Measurements from ENCODE around the gene TRPM3. TPM values are rescaled to one million over a fixed set of nuclear protein-coding genes. Genes with fewer than 3 reads are reported as not detected.

TRPM3 gene
- total and polyA plus RNA-seq, 7 experiments from 2014 or later = not detected

GRCh38 chr9:70571258-70571657 is 550.2 kb downstream of the TRPM3 start:
- ATAC-seq (no peak), DNase-seq (no peak)
- H3K27me3 ChIP-seq (ENCODE audit: control insufficient read depth in 2 of 2, insufficient read depth in 2 of 2, low read length in 2 of 2) = no peaks in the 10 kb centered on the region
- H3K27ac ChIP-seq (ENCODE audit: low read depth, low read length) = no peak overlapping the region
- intact Hi-C loops (cut with micrococcal nuclease) = no loop called here
- ChIA-PET CTCF (no interaction called here), POLR2A (no interaction called here)
- Mint-ChIP-seq H3K27me3 (peaks cover 0 to 5% (median 0%) of the 10 kb centered on the region in 5 donors), H3K4me3 (no peak overlapping the region), H3K9me3 (peaks cover 0 to 3% (median 0%) of the 10 kb centered on the region in 11 donors), H3K4me1 (peaks cover 2 to 12% (median 5%) of the 10 kb centered on the region in 7 donors), H3K36me3 (peaks cover 0 to 8% (median 0%) of the 10 kb centered on the region in 5 donors), H3K27ac (no peak overlapping the region)
- no peak overlapping the region for H3K4me3 ChIP-seq (ENCODE audit: low read length)
- no peaks in the 10 kb centered on the region for H3K9me3 ChIP-seq (ENCODE audit: control insufficient read depth in 2 of 3, low read length in 3 of 3)
- H3K4me1 ChIP-seq (ENCODE audit: control insufficient read depth in 2 of 2, insufficient read depth in 2 of 2, low read length in 2 of 2) = peaks cover 0 to under 1% of the 10 kb centered on the region in 2 donors
- no peaks in the 10 kb centered on the region for H3K36me3 ChIP-seq (ENCODE audit: control insufficient read depth in 2 of 3, insufficient read depth in 3 of 3, low read length in 3 of 3)

GRCh38 chr9:70569791-70570190 is 551.6 kb downstream of the TRPM3 start:
- no peak overlapping the region for H3K27ac ChIP-seq (ENCODE audit: low read depth, low read length)
- Mint-ChIP-seq H3K27me3 (peaks cover 0 to 5% (median 0%) of the 10 kb centered on the region in 5 donors), H3K36me3 (peaks cover 0 to 8% (median 0%) of the 10 kb centered on the region in 5 donors), H3K4me1 (peaks cover 11 to 24% (median 18%) of the 10 kb centered on the region in 7 donors), H3K9me3 (peaks cover 0 to 3% (median 0%) of the 10 kb centered on the region in 11 donors), H3K27ac (no peak overlapping the region), H3K4me3 (no peak overlapping the region)
- no peaks in the 10 kb centered on the region for H3K9me3 ChIP-seq (ENCODE audit: control insufficient read depth in 2 of 3, low read length in 3 of 3)
- H3K4me1 ChIP-seq (ENCODE audit: control insufficient read depth in 2 of 2, insufficient read depth in 2 of 2, low read length in 2 of 2) = peaks cover 0 to 12% of the 10 kb centered on the region in 2 donors
- H3K4me3 ChIP-seq (ENCODE audit: low read length) = no peak overlapping the region
- no peaks in the 10 kb centered on the region for H3K36me3 ChIP-seq (ENCODE audit: control insufficient read depth in 2 of 3, insufficient read depth in 3 of 3, low read length in 3 of 3)
- intact Hi-C loops (cut with micrococcal nuclease) = loop anchor here (10.0 kb wide), 3 partner anchors 1195 to 1795 kb away; partner anchors contain the start of genes CEMIP2 (in 1 of the 2) and ZFAND5 (in 1 of the 2)
- POLR2A ChIA-PET = no interaction called here
- H3K27me3 ChIP-seq (ENCODE audit: control insufficient read depth in 2 of 2, insufficient read depth in 2 of 2, low read length in 2 of 2) = no peaks in the 10 kb centered on the region
- ATAC-seq (no peak), DNase-seq (no peak)
- CTCF ChIA-PET = no interaction called here

- Histone ChIP-seq H3K4me1 (ENCODE audit: control insufficient read depth in 2 of 2, insufficient read depth in 2 of 2, low read length in 2 of 2) (peaks cover 6 to 17% of the 10 kb centered on the region in 2 donors), H3K36me3 (ENCODE audit: control insufficient read depth in 2 of 3, insufficient read depth in 3 of 3, low read length in 3 of 3) (no peaks in the 10 kb centered on the region), H3K27ac (ENCODE audit: low read depth, low read length) (no peak overlapping the region), H3K27me3 (ENCODE audit: control insufficient read depth in 2 of 2, insufficient read depth in 2 of 2, low read length in 2 of 2) (no peaks in the 10 kb centered on the region), H3K4me3 (ENCODE audit: low read length) (no peak overlapping the region), H3K9me3 (ENCODE audit: control insufficient read depth in 2 of 3, low read length in 3 of 3) (no peaks in the 10 kb centered on the region)
- DNase-seq (no peak), ATAC-seq (peak; percentile 57)
- CTCF ChIA-PET = no interaction called here
- H3K27me3 Mint-ChIP-seq = peaks cover 0 to 3% (median 0%) of the 10 kb centered on the region in 5 donors
- intact Hi-C loops (cut with micrococcal nuclease) = loop anchor here (10.0 kb wide), 3 partner anchors 1196 to 1796 kb away; partner anchors contain the start of genes CEMIP2 (in 1 of the 2) and ZFAND5 (in 1 of the 2)
- H3K36me3 Mint-ChIP-seq = peaks cover 0 to 7% (median 0%) of the 10 kb centered on the region in 5 donors
- H3K4me3 Mint-ChIP-seq = no peak overlapping the region
- peaks cover 16 to 30% (median 22%) of the 10 kb centered on the region in 7 donors for H3K4me1 Mint-ChIP-seq
- POLR2A ChIA-PET = no interaction called here
- peaks cover 0 to 2% (median 0%) of the 10 kb centered on the region in 11 donors for H3K9me3 Mint-ChIP-seq
- H3K27ac Mint-ChIP-seq = no peak overlapping the region
Measured at GRCh38 chr9:70569070-70569772, 552.2 kb downstream of the TRPM3 start.

GRCh38 chr9:70567511-70567910 is 553.9 kb downstream of the TRPM3 start:
- H3K27me3 Mint-ChIP-seq = peaks cover 0 to 3% (median 0%) of the 10 kb centered on the region in 5 donors
- ATAC-seq = no peak
- DNase-seq = no peak
- peaks cover 30 to 47% (median 39%) of the 10 kb centered on the region in 7 donors for H3K4me1 Mint-ChIP-seq
- intact Hi-C loops (cut with micrococcal nuclease) = loop anchor here (10.0 kb wide), 3 partner anchors 1197 to 1797 kb away; partner anchors contain the start of genes CEMIP2 (in 1 of the 2) and ZFAND5 (in 1 of the 2)
- Histone ChIP-seq H3K27me3 (ENCODE audit: control insufficient read depth in 2 of 2, insufficient read depth in 2 of 2, low read length in 2 of 2) (no peaks in the 10 kb centered on the region), H3K4me1 (ENCODE audit: control insufficient read depth in 2 of 2, insufficient read depth in 2 of 2, low read length in 2 of 2) (peaks cover 17 to 30% of the 10 kb centered on the region in 2 donors), H3K9me3 (ENCODE audit: control insufficient read depth in 2 of 3, low read length in 3 of 3) (no peaks in the 10 kb centered on the region), H3K36me3 (ENCODE audit: control insufficient read depth in 2 of 3, insufficient read depth in 3 of 3, low read length in 3 of 3) (no peaks in the 10 kb centered on the region), H3K4me3 (ENCODE audit: low read length) (no peak overlapping the region), H3K27ac (ENCODE audit: low read depth, low read length) (no peak overlapping the region)
- H3K9me3 Mint-ChIP-seq = peaks cover 0 to 3% (median 0%) of the 10 kb centered on the region in 11 donors
- ChIA-PET CTCF (interaction anchor here (3.2 kb wide), 1 partner anchor 35 kb away, joined by 23 read pairs; no protein-coding TSS in a partner anchor), POLR2A (interaction anchor here (2.1 kb wide), 1 partner anchor 153 kb away, joined by 7 read pairs; the partner anchor contains the start of gene KLF9)
- peak overlapping the region in 2 of 9 donors; percentile 30 to 49 for H3K27ac Mint-ChIP-seq
- no peak overlapping the region for H3K4me3 Mint-ChIP-seq
- H3K36me3 Mint-ChIP-seq = peaks cover 0 to 5% (median 0%) of the 10 kb centered on the region in 5 donors

GRCh38 chr9:70566751-70567150 is 554.7 kb downstream of the TRPM3 start:
- intact Hi-C loops (cut with micrococcal nuclease) = loop anchor here (10.0 kb wide), 3 partner anchors 1198 to 1798 kb away; partner anchors contain the start of genes CEMIP2 (in 1 of the 2) and ZFAND5 (in 1 of the 2)
- Histone ChIP-seq H3K9me3 (ENCODE audit: control insufficient read depth in 2 of 3, low read length in 3 of 3) (no peaks in the 10 kb centered on the region), H3K4me3 (ENCODE audit: low read length) (no peak overlapping the region), H3K27me3 (ENCODE audit: control insufficient read depth in 2 of 2, insufficient read depth in 2 of 2, low read length in 2 of 2) (no peaks in the 10 kb centered on the region), H3K27ac (ENCODE audit: low read depth, low read length) (no peak overlapping the region), H3K4me1 (ENCODE audit: control insufficient read depth in 2 of 2, insufficient read depth in 2 of 2, low read length in 2 of 2) (peaks cover 17 to 34% of the 10 kb centered on the region in 2 donors), H3K36me3 (ENCODE audit: control insufficient read depth in 2 of 3, insufficient read depth in 3 of 3, low read length in 3 of 3) (no peaks in the 10 kb centered on the region)
- DNase-seq (no peak), ATAC-seq (no peak)
- peak overlapping the region in 7 of 9 donors; percentile 30 to 75 (median 47) for H3K27ac Mint-ChIP-seq
- CTCF ChIA-PET = interaction anchor here (0.8 to 3.2 kb wide), 2 partner anchors 28 to 36 kb away, joined by 3 to 23 read pairs; no protein-coding TSS in a partner anchor
- H3K9me3 Mint-ChIP-seq = peaks cover 0 to 4% (median 0%) of the 10 kb centered on the region in 11 donors
- H3K27me3 Mint-ChIP-seq = no peaks in the 10 kb centered on the region
- POLR2A ChIA-PET = interaction anchor here (1.1 to 2.1 kb wide), 2 partner anchors 147 to 152 kb away, joined by 3 to 7 read pairs; partner anchors contain the start of gene KLF9
- H3K4me1 Mint-ChIP-seq = peaks cover 31 to 54% (median 43%) of the 10 kb centered on the region in 7 donors
- H3K36me3 Mint-ChIP-seq = peaks cover 0 to 5% (median 0%) of the 10 kb centered on the region in 5 donors
- no peak overlapping the region for H3K4me3 Mint-ChIP-seq

- Mint-ChIP-seq H3K27ac (peak overlapping the region in 8 of 9 donors; percentile 16 to 98 (median 58)), H3K4me1 (peaks cover 33 to 61% (median 50%) of the 10 kb centered on the region in 7 donors), H3K27me3 (no peaks in the 10 kb centered on the region), H3K36me3 (peaks cover 0 to 10% (median 0%) of the 10 kb centered on the region in 5 donors), H3K4me3 (peak overlapping the region in 3 of 10 donors; percentile 6 to 25 (median 8)), H3K9me3 (peaks cover 0 to 7% (median 0%) of the 10 kb centered on the region in 11 donors)
- no peak overlapping the region for H3K4me3 ChIP-seq (ENCODE audit: low read length)
- peaks cover 17 to 34% of the 10 kb centered on the region in 2 donors for H3K4me1 ChIP-seq (ENCODE audit: control insufficient read depth in 2 of 2, insufficient read depth in 2 of 2, low read length in 2 of 2)
- no peaks in the 10 kb centered on the region for H3K27me3 ChIP-seq (ENCODE audit: control insufficient read depth in 2 of 2, insufficient read depth in 2 of 2, low read length in 2 of 2)
- no peak overlapping the region for H3K27ac ChIP-seq (ENCODE audit: low read depth, low read length)
- CTCF ChIA-PET = interaction anchor here (0.6 to 3.2 kb wide), 4 partner anchors 27 to 1831 kb away, joined by 3 to 23 read pairs (median 4); no protein-coding TSS in a partner anchor
- intact Hi-C loops (cut with micrococcal nuclease) = loop anchor here (10.0 kb wide), 3 partner anchors 1199 to 1799 kb away; partner anchors contain the start of genes CEMIP2 (in 1 of the 2) and ZFAND5 (in 1 of the 2)
- H3K9me3 ChIP-seq (ENCODE audit: control insufficient read depth in 2 of 3, low read length in 3 of 3) = no peaks in the 10 kb centered on the region
- no peaks in the 10 kb centered on the region for H3K36me3 ChIP-seq (ENCODE audit: control insufficient read depth in 2 of 3, insufficient read depth in 3 of 3, low read length in 3 of 3)
- POLR2A ChIA-PET = interaction anchor here (1.1 to 2.1 kb wide), 2 partner anchors 147 to 152 kb away, joined by 3 to 7 read pairs; partner anchors contain the start of gene KLF9
- DNase-seq (peak in 2 of 9 donors; percentile 9 to 20), ATAC-seq (no peak)
Measured at GRCh38 chr9:70566066-70566465, 555.4 kb downstream of the TRPM3 start.
